Epithelial cell of proximal tubule (primary cell): ENCODE results near the gene ADNP2. TPM values are rescaled to one million over a fixed set of nuclear protein-coding genes. Genes with fewer than 3 reads are reported as not detected.

Experiments used
- DNase-seq: peaks from one replicate; pipeline ENCODE4 v3.0.0-alpha.2; 2011; ENCODE audit warnings: low read depth
- H3K4me3 ChIP-seq: 2 replicates; pipeline ENCODE4 v1.5.1; 2011; ENCODE audit warnings: low read depth, mild to moderate bottlenecking, low read length
- total RNA-seq: library from RNA; depleted of rRNA; stranded (reverse); fragments of >200 nt; gene quantifications from 2 replicates; pipeline ENCODE4 v1.2.3, GENCODE V29; 2015
- TF ChIP-seq, protein P1 (sequence below): conservative IDR thresholded peaks from 2 replicates; pipeline ENCODE4 v1.5.1; 2012; ENCODE audit warnings: low read depth, mild to moderate bottlenecking, low read length

The ADNP2 gene
- total RNA-seq, 1 donor from 2014 or later = 19.4 TPM

GRCh38 chr18:80070825-80071224 is 38.2 kb upstream of the ADNP2 start:
- no peak for DNase-seq
- TF ChIP-seq, protein P1, sequence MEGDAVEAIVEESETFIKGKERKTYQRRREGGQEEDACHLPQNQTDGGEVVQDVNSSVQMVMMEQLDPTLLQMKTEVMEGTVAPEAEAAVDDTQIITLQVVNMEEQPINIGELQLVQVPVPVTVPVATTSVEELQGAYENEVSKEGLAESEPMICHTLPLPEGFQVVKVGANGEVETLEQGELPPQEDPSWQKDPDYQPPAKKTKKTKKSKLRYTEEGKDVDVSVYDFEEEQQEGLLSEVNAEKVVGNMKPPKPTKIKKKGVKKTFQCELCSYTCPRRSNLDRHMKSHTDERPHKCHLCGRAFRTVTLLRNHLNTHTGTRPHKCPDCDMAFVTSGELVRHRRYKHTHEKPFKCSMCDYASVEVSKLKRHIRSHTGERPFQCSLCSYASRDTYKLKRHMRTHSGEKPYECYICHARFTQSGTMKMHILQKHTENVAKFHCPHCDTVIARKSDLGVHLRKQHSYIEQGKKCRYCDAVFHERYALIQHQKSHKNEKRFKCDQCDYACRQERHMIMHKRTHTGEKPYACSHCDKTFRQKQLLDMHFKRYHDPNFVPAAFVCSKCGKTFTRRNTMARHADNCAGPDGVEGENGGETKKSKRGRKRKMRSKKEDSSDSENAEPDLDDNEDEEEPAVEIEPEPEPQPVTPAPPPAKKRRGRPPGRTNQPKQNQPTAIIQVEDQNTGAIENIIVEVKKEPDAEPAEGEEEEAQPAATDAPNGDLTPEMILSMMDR = no peak

GRCh38 chr18:80074183-80074582 is 34.9 kb upstream of the ADNP2 start:
- TF ChIP-seq, protein P1 = no peak
- DNase-seq = no peak
- no peak overlapping the region for H3K4me3 ChIP-seq

More at GRCh38 chr18:80070825-80071224, 38.2 kb upstream of the ADNP2 start:
- H3K4me3 ChIP-seq = no peak overlapping the region

DNA sequence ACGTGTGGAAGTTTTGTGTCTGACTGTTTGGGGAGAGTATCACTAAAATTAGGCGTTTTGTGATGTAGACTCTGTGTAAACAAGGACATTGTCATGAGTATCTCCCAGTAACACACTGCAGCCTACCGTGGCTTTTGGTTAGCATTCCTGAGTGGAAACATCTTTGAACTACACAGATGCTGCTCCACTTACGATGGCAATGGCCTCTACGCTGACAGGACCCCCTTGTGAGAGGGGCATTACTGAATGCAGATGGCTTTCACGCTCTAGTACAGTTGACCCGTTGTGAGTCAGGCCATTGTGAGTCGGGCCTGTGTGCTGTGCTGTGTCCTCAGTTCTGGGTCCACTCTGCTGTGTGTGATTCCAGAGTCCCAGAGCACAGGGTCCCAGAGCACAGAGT is 34.4 kb upstream of the ADNP2 start:
- no peak overlapping the region for H3K4me3 ChIP-seq
- DNase-seq = no peak
- TF ChIP-seq, protein P1 = no peak

GRCh38 chr18:80075940-80076339 is 33.1 kb upstream of the ADNP2 start:
- DNase-seq = no peak
- no peak overlapping the region for H3K4me3 ChIP-seq
- TF ChIP-seq, protein P1 = no peak

- TF ChIP-seq, protein P1 = no peak
- H3K4me3 ChIP-seq = no peak overlapping the region
- DNase-seq = no peak
Observed at GRCh38 chr18:80076379-80076778, 32.7 kb upstream of the ADNP2 start.

GRCh38 chr18:80077873-80078272 is 31.2 kb upstream of the ADNP2 start:
- TF ChIP-seq, protein P1 = no peak
- DNase-seq = no peak

DNA sequence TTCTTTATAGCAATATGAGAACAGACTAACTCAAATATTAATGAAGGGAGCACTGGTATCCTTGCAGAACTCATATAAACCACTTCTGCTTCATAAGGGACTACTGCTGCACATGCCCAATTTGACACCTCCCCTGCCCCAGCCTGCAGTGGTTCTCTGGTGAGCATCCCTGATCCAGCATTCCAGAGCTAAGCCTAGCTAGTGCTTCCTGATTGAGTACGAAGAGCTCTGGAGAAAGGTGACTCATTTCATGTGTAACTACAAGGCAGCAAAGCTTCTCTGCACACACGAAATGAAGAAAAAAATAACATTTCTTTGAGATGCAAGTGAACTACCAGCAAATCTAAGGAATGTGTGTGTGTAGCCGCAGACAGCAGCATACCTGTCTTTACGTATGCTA is 22.8 kb upstream of the ADNP2 start:
- no peak overlapping the region for H3K4me3 ChIP-seq
- TF ChIP-seq, protein P1 = no peak
- DNase-seq = no peak

More at GRCh38 chr18:80077873-80078272, 31.2 kb upstream of the ADNP2 start:
- no peak overlapping the region for H3K4me3 ChIP-seq
